OCI-LY1 (cell line): ENCODE results near the gene CHI3L1.

Experiments used
- EZH2 ChIP-seq: fragments of 200-600 bp; sonication (generic), shearing (Covaris generic); IDR thresholded peaks from 2 replicates; pipeline ENCODE4 v1.8.0; 2017; ENCODE audit warnings: borderline replicate concordance, mixed run types, mild to moderate bottlenecking, antibody characterized with exemption, low read length, moderate library complexity, mixed read lengths
- TF ChIP-seq, protein P1 (sequence below): fragments of 200-600 bp; sonication (generic), shearing (Covaris generic); IDR thresholded peaks from 2 replicates; pipeline ENCODE4 v1.5.1; 2017; ENCODE audit warnings: mild to moderate bottlenecking, antibody characterized with exemption, low read length, moderate library complexity, mixed read lengths

DNA sequence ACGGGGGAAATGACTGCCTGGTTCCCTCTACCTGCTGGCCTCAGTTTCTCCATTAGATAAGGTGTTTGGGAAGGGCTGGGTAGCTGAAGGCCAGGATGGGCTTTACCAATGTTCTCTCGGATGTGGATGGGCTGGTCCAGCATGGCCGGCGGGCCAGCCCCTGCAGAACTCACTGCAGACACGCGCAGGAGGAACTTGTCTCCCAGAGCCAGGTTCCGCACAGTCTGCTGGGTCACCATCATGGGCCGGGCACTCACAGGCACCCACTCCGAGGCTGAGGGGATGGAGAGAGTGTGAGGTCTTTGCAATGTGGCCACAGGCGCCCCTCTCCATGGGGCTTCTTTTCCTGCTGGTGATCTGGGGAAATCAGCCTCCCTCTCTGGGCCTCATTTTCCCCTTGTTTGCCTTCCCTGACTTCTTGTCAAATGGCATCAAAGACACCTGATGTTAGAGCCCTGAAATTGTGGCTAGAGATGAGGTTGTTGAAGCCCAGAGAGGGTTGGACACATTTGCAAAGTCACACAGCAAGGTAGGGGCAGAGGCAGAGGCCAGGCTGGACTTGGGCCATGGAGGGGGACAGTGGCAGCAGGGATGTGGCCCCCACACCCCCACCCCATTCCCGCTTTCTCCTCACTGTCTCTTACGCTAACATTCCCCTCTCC, 12.0 kb downstream of the CHI3L1 start:
- TF ChIP-seq, protein P1, sequence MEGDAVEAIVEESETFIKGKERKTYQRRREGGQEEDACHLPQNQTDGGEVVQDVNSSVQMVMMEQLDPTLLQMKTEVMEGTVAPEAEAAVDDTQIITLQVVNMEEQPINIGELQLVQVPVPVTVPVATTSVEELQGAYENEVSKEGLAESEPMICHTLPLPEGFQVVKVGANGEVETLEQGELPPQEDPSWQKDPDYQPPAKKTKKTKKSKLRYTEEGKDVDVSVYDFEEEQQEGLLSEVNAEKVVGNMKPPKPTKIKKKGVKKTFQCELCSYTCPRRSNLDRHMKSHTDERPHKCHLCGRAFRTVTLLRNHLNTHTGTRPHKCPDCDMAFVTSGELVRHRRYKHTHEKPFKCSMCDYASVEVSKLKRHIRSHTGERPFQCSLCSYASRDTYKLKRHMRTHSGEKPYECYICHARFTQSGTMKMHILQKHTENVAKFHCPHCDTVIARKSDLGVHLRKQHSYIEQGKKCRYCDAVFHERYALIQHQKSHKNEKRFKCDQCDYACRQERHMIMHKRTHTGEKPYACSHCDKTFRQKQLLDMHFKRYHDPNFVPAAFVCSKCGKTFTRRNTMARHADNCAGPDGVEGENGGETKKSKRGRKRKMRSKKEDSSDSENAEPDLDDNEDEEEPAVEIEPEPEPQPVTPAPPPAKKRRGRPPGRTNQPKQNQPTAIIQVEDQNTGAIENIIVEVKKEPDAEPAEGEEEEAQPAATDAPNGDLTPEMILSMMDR: no peak
- no peak for TF ChIP-seq EZH2
